NCI-H2107 treated with DMSO at 0.1 percent for 48 hours (cell line): Measurements from ENCODE around the gene GALNT4.

Experiments
- DNase-seq: peaks from one replicate; lab custom pipeline; 2025; ENCODE audit not compliant: unreplicated experiment; lab: John Stamatoyannopoulos, UW

GALNT4 gene

DNA sequence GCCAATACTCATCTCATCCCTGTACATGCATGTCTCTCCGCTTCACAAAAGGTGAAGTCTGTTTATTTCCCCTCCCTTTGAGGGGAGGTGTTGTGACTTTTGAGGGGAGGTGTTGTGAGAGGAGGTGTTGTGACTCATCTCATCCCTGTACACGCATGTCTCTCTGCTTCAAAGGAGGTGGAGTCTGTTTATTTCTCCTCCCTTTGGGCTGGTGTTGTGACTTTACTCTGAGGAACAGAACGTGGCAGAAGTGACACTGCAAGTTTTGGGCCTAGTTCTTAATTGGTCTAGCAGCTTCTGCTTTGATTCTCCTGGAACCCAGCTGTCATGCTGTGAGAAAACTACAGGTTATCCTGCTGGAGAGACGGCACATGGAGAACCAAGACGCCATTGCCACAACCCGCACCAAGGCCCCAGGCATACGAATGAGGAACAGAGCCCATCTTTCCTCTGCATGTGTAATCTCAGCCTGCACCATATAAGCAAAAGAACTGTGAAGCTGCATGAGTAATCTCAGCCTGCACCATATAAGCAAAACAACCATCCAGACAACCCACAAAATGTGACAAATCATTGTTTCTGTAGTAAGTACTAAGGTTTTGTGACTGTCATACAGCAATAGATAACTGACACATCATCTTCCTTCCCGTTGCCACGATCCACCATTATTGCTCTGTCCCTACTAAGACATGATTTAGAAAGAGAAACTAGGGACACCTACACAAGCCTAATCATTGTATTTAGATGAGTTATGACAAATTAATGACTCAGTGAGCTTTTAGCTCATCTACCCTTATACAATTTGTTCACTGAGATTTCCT, 30.0 kb downstream of the GALNT4 start:
- DNase-seq = no peak

DNA sequence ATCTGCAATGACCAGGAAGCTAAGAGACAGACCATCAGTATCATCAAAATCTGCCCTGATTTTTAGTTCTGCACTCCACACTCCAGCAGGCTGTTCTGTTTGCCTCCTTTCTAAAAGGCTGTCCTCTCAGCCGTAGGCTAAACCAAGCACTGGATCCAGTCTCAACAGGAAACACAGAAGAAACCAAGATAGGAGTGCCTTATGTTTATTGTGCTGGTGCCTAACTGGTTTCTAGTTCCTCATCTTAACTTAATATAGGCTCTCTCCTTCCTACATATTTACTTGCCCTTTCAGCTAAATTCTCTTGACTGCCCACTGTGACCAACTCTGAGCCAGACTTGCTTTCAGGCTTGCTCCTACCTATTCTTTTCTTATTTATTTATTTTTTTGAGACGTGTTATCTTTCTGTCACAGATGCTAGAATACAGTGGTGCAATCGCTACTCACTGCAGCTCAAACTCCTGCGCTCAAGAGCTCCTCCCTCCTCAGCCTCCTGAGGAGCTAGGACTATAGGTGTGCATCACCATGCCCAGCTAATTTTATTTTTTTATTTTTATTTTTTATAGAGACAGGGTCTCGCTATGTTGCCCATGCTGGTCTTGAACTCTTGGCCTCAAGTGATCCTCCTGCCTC, 30.8 kb downstream of the GALNT4 start:
- DNase-seq = no peak

DNA sequence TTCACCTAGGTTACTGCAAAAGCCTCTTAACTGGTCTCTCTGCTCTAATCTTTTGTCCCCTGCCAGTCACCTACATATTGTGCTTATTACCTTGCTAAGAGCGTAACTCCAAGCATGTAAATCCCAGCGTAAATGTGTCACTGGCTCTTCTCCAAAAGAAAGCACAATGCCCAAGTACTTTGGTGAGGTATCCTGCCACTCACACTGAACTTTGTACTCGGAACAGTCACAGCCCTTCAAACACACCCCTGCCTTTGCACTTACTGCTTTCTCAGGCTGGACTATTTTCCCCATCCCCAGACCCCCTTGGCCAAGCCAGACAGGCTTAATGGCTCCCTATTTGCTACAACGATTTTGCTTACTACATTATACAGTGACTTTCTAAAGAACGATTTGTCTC, 31.7 kb downstream of the GALNT4 start:
- no peak for DNase-seq

- DNase-seq = no peak
Observed at GRCh38 chr12:89490922-89491321, 33.7 kb downstream of the GALNT4 start.

DNA sequence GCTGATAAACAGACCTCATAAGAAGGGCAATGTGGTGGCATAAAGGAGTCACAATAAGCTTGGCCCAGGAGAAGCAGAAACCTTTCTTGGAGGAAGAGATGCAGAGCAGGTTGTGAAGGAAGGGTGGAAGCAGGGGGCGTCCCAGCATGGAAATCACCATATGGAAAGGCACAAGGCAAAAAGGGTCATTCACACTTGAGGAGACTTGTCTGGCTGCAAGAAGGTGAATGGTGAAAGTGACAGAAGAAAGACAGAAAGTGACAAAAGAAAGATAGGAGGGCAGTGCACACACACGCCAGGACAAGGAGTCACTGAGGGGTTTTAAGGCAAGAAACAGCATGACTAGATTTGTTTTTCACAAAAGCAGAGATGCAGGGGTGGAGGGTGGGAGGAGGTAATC, 38.3 kb downstream of the GALNT4 start:
- DNase-seq = no peak

- DNase-seq = no peak
Observed at GRCh38 chr12:89484470-89484869, 40.1 kb downstream of the GALNT4 start.

DNA sequence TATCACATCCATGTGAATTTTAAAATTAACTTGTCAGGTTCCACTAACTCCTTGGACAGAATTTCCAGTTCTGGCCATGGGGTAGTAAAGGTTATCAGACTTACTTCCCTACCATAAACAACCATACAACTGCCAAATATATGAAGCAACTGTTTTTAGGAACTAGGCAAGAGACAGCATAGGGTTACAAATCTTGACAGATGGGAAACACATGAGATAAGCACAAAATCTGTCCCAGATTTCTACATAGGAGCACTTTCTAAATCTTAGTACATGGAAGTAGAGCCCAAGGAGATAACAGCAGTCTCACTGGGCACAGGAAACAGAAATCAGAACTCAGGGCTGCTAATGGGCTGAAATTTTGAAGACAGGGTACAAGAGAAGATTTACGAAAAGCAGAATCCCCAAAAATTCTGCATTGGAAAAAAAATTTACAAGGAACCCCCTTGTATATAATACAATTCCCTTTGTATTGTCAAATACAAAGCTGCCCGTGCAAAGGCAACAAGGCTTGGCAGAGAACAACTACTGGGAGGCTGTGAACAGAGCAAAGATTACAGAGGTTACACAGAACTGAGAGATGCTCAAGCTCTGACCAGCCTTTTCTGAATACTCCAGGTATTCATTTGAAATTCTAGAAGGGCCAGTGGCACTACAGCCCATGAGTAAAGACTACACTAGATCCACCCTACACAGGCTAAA, 43.2 kb downstream of the GALNT4 start:
- DNase-seq = no peak

DNA sequence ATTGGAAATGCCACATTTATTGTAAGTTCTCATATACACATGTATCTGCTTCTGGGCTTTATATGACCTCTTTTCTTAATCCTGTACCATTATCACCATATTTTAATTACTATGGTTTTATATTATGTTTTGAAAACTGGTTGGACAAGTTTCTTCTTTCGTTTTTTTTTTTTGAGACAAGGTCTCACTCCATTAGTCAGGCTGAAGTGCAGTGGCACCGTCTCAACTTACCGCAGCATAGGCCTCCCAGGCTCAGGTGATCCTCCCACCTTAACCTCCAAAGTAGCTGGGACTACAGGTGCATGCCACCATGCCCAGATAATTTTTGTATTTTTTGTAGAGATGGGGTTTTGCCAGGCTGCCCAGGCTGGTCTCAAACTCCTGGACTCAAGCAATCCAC, 44.6 kb downstream of the GALNT4 start:
- DNase-seq = no peak

GRCh38 chr12:89477633-89478279, 46.8 kb downstream of the GALNT4 start:
- DNase-seq = no peak

GRCh38 chr12:89476904-89477595, 47.5 kb downstream of the GALNT4 start:
- DNase-seq = no peak

- DNase-seq = no peak
Observed at GRCh38 chr12:89476232-89476631, 48.4 kb downstream of the GALNT4 start.

DNA sequence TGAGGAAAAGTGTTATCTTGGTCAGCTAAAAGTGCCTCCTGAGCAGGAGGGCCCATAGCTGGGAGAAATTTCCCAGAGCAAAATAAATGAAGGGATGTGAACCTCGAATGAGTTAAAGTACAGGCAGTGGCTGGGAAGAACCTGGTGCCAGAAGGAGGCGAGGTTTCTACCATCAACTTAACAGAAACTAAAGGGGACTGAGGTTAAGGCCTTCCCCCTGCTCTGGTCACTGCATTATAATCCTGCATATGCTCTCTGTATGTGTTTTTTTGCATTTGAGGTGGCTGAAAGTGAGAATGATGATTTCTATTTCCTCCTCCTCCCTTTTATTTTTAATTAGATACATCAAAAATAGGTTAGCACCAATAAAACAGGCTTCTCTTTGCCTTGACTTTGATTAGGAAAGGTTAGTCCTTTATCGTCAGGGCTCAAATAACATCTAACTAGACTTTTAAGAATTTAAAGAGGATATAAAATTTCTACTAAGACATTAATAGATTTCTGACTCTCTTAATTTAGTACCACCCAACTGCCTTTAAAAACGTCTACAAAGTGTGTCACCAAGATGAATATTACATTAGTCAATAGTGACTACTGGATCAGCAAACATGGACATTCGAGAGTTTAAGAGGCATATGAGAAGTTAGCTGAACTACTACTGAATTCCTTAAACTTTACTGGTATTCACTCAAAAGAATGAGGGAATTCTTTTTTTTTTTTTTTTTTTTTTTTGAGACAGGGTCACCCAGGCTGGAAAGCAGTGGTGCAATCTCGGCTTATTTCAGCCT, 49.2 kb downstream of the GALNT4 start:
- DNase-seq = no peak

DNA sequence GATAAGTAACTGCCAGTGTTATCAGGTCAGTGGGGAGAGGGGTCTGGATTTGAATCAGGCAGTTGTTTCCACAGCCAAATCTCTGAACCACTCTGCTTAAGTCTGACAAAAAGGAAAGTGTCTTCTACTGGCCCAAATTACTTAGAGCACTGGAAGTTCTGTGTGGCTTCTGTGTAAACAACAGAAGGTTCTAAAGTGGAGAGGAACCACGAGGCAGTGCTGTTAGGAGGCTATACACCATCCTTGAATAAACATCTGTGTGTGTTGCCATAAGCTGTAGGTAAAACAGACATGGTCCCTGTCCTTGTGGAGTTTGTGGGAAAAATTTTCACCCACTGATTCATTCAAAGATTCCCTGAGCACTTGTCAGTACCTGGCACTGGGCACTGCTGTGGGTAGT, 50.0 kb downstream of the GALNT4 start:
- DNase-seq = no peak
